Measurements from ENCODE around the gene TRMT6. TPM values are rescaled to one million over a fixed set of nuclear protein-coding genes. Genes with fewer than 3 reads are reported as not detected.

Gene TRMT6
- total and polyA plus RNA-seq, 2 donors (not counting 1 experiment from before 2014, with no cell fraction given) = 7.8 to 12.5 TPM

DNA sequence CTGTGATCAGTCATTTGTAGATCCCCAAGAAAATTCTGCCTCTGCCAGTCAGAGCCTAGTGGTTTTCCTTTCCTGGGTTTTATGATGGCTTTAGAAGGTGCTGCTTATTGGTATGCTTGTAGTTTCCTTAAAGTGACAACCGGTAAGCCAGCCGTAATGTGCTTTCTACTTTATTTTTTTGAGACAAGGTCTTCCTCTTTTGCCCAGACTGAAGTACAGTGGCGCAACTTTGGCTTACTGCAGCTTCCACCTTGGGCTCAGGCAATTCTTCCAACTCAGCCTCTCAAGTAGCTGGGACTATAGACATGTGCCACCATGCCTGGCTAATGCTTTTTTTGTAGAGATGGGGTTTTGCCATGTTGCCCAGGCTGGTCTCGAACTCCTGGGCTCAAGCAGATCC lies 23.6 kb upstream of the TRMT6 start:
- no peak for DNase-seq (ENCODE audit: low read depth in 2 of 2)
- H3K27me3 ChIP-seq (ENCODE audit: control insufficient read depth, insufficient read depth, low read length) = no peaks in the 10 kb centered on the region
- H3K4me1 ChIP-seq (ENCODE audit: control insufficient read depth, extremely low read depth, insufficient read depth, low read length) = no peaks in the 10 kb centered on the region
- no peak overlapping the region for H3K9ac ChIP-seq (ENCODE audit: insufficient read depth, low read length)
- no peak for TF ChIP-seq EZH2 (IDR thresholded peaks at IDR 0.05; ENCODE audit: low read length, missing control alignments)
- TF ChIP-seq, protein P1, sequence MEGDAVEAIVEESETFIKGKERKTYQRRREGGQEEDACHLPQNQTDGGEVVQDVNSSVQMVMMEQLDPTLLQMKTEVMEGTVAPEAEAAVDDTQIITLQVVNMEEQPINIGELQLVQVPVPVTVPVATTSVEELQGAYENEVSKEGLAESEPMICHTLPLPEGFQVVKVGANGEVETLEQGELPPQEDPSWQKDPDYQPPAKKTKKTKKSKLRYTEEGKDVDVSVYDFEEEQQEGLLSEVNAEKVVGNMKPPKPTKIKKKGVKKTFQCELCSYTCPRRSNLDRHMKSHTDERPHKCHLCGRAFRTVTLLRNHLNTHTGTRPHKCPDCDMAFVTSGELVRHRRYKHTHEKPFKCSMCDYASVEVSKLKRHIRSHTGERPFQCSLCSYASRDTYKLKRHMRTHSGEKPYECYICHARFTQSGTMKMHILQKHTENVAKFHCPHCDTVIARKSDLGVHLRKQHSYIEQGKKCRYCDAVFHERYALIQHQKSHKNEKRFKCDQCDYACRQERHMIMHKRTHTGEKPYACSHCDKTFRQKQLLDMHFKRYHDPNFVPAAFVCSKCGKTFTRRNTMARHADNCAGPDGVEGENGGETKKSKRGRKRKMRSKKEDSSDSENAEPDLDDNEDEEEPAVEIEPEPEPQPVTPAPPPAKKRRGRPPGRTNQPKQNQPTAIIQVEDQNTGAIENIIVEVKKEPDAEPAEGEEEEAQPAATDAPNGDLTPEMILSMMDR (conservative IDR thresholded peaks at IDR 0.05 in 1 of 2, IDR thresholded peaks at IDR 0.05 in 1 of 2; ENCODE audit: low read depth in 1 of 2, low read length in 2 of 2) = no peak
- no peak overlapping the region for H3K4me2 ChIP-seq (ENCODE audit: extremely low read depth, insufficient read depth, low read length)
- no peaks in the 10 kb centered on the region for H3K9me3 ChIP-seq (ENCODE audit: control insufficient read depth, insufficient read depth, low read depth, low read length)
- no peak overlapping the region for H3K4me3 ChIP-seq (replicated peaks in 1 of 4; ENCODE audit: control extremely low read depth in 1 of 4, insufficient read depth in 1 of 4, low read depth in 3 of 4, low read length in 4 of 4)
- H4K20me1 ChIP-seq (ENCODE audit: control insufficient read depth, extremely low read depth, insufficient read depth, low read length) = no peaks in the 10 kb centered on the region
- H3K27ac ChIP-seq (ENCODE audit: insufficient read depth, low read length) = no peak overlapping the region
- H3K79me2 ChIP-seq (ENCODE audit: control insufficient read depth, insufficient read depth, low read length) = no peaks in the 10 kb centered on the region
- no peaks in the 10 kb centered on the region for H3K36me3 ChIP-seq (ENCODE audit: control insufficient read depth, insufficient read depth, low read length)
- H2AFZ ChIP-seq (ENCODE audit: low read length) = no peak overlapping the region

DNA sequence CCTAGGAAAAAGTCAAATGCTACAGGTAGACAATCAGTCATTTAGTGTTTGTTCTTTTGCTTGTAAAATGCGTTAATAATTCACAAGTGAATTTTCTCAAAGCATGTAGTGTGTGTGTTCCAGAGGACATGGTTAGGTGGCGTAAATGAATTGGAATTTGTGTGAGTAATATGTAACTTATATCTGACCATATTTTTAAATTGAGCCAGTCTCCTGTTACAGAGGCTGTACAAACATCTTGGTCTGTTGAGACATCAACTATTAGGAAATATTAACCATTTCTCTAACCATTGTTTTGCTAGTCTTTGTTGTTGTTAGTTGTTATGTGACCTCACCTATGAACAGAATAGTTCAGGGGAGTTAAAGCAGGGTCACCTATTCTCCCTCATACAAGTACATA lies 22.8 kb upstream of the TRMT6 start:
- no peak overlapping the region for H3K4me2 ChIP-seq (ENCODE audit: extremely low read depth, insufficient read depth, low read length)
- H3K27me3 ChIP-seq (ENCODE audit: control insufficient read depth, insufficient read depth, low read length) = no peaks in the 10 kb centered on the region
- H3K79me2 ChIP-seq (ENCODE audit: control insufficient read depth, insufficient read depth, low read length) = no peaks in the 10 kb centered on the region
- no peaks in the 10 kb centered on the region for H3K9me3 ChIP-seq (ENCODE audit: control insufficient read depth, insufficient read depth, low read depth, low read length)
- H3K36me3 ChIP-seq (ENCODE audit: control insufficient read depth, insufficient read depth, low read length) = no peaks in the 10 kb centered on the region
- TF ChIP-seq EZH2 (IDR thresholded peaks at IDR 0.05; ENCODE audit: low read length, missing control alignments) = no peak
- TF ChIP-seq, protein P1 (conservative IDR thresholded peaks at IDR 0.05 in 1 of 2, IDR thresholded peaks at IDR 0.05 in 1 of 2; ENCODE audit: low read depth in 1 of 2, low read length in 2 of 2) = no peak
- H3K9ac ChIP-seq (ENCODE audit: insufficient read depth, low read length) = no peak overlapping the region
- H3K4me3 ChIP-seq (replicated peaks in 1 of 4; ENCODE audit: control extremely low read depth in 1 of 4, insufficient read depth in 1 of 4, low read depth in 3 of 4, low read length in 4 of 4) = no peak overlapping the region
- H4K20me1 ChIP-seq (ENCODE audit: control insufficient read depth, extremely low read depth, insufficient read depth, low read length) = no peaks in the 10 kb centered on the region
- no peak overlapping the region for H2AFZ ChIP-seq (ENCODE audit: low read length)
- DNase-seq (ENCODE audit: low read depth in 2 of 2) = peak; percentile 23 to 58
- no peak overlapping the region for H3K27ac ChIP-seq (ENCODE audit: insufficient read depth, low read length)
- no peaks in the 10 kb centered on the region for H3K4me1 ChIP-seq (ENCODE audit: control insufficient read depth, extremely low read depth, insufficient read depth, low read length)

DNA sequence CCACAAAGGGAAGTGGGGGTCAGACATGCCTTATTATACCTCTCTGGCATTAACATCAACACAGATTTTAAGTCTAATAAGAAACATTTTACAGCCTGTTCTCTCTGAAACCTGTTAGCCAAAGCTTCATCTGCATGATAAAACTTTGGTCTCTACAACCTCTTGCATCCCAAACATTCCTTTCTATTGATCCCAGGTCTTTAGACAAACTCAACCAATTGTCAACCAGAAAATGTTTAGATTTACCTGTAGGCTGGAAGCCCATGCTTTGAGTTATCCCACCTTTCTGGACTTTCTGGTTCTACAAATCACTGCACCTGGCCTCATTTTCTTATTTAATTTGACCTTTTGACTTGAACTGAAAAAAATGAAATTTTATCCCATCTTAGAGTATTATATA lies 20.9 kb upstream of the TRMT6 start:
- Histone ChIP-seq H3K4me1 (ENCODE audit: control insufficient read depth, extremely low read depth, insufficient read depth, low read length) (no peaks in the 10 kb centered on the region), H4K20me1 (ENCODE audit: control insufficient read depth, extremely low read depth, insufficient read depth, low read length) (no peaks in the 10 kb centered on the region), H3K4me3 (replicated peaks in 1 of 4; ENCODE audit: control extremely low read depth in 1 of 4, insufficient read depth in 1 of 4, low read depth in 3 of 4, low read length in 4 of 4) (no peak overlapping the region), H3K36me3 (ENCODE audit: control insufficient read depth, insufficient read depth, low read length) (no peaks in the 10 kb centered on the region), H3K4me2 (ENCODE audit: extremely low read depth, insufficient read depth, low read length) (no peak overlapping the region), H3K9ac (ENCODE audit: insufficient read depth, low read length) (no peak overlapping the region), H2AFZ (ENCODE audit: low read length) (no peak overlapping the region), H3K79me2 (ENCODE audit: control insufficient read depth, insufficient read depth, low read length) (no peaks in the 10 kb centered on the region), H3K27ac (ENCODE audit: insufficient read depth, low read length) (no peak overlapping the region), H3K9me3 (ENCODE audit: control insufficient read depth, insufficient read depth, low read depth, low read length) (no peaks in the 10 kb centered on the region), H3K27me3 (ENCODE audit: control insufficient read depth, insufficient read depth, low read length) (no peaks in the 10 kb centered on the region)
- no peak for TF ChIP-seq EZH2 (IDR thresholded peaks at IDR 0.05; ENCODE audit: low read length, missing control alignments)
- TF ChIP-seq, protein P1 (conservative IDR thresholded peaks at IDR 0.05 in 1 of 2, IDR thresholded peaks at IDR 0.05 in 1 of 2; ENCODE audit: low read depth in 1 of 2, low read length in 2 of 2) = no peak
- no peak for DNase-seq (ENCODE audit: low read depth in 2 of 2)

Data from fibroblast of lung (primary cell).